LNCAP (cell line): ENCODE measurements around the gene SRRD.

Source experiments
- TF ChIP-seq, protein P1 (sequence below): fragments of 450-650 bp; IDR thresholded peaks from 2 replicates; pipeline ENCODE4 v1.5.1; 2017; ENCODE audit warnings: mild to moderate bottlenecking

The SRRD gene

DNA sequence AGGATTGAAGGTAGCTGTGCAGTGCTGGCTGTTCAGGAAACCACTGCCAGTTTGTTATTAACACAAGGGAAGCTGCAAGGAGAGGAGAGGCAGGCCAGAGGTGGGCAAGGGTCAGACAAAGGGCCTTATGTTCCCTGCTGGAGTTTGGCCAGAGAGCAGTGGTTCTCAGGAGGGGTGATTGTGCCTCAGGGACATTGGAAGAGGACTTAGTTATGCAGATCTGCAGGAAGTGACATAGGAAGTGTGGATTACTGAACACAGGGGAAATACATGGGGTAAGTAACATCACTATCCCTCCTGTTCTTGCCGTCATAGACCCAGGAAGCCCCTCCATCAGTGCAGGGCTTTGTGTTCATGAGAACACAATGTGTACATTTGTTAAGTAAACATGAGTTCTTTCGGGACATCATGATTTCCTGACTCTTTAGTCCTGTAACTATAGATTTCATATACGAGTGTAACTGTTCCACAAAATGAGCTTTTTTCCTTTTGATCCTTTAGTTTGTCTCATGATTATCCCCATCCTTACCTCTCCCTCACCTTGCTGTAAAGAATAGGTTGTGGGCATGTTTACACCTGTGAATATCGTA lies 5.9 kb downstream of the SRRD start:
- TF ChIP-seq, protein P1, sequence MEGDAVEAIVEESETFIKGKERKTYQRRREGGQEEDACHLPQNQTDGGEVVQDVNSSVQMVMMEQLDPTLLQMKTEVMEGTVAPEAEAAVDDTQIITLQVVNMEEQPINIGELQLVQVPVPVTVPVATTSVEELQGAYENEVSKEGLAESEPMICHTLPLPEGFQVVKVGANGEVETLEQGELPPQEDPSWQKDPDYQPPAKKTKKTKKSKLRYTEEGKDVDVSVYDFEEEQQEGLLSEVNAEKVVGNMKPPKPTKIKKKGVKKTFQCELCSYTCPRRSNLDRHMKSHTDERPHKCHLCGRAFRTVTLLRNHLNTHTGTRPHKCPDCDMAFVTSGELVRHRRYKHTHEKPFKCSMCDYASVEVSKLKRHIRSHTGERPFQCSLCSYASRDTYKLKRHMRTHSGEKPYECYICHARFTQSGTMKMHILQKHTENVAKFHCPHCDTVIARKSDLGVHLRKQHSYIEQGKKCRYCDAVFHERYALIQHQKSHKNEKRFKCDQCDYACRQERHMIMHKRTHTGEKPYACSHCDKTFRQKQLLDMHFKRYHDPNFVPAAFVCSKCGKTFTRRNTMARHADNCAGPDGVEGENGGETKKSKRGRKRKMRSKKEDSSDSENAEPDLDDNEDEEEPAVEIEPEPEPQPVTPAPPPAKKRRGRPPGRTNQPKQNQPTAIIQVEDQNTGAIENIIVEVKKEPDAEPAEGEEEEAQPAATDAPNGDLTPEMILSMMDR: no peak

DNA sequence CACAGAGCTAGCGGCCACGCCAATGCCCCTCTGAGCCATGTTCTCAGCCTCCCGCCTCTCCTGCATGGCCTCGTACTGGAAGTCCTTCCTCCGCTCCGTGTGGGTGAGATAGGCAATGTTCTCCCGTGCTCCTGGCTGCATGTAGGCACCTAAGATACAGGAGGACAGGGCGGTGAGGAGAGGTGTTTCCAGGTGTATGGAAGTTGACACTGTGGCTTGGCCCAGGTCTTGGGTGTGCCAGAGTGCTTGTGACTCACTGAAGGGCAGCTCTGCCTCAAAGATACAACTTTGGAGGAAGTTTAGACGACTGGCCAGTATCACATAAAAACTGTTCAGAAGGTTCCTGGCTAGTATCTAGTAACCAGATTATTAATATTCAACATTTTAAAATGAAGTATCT lies 8.5 kb downstream of the SRRD start:
- TF ChIP-seq, protein P1: no peak

DNA sequence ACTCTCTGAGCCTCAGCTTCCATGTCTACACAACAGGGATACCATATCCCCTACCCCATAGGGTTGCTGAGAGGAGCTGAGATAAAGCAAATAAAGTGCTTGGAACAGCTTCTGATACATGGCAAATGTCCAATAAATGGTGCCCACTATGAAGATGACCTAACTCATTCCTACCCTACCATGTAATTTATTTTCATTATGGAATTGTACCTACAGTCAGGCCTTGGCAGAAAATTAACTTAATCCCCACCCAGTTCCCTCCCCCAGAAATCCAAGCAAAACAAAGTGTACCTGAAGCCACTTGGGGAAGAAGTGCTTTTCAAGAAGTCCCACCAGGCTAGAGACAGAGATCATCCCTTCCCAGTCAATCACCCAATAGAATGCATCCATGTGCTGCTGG lies 10.8 kb downstream of the SRRD start:
- TF ChIP-seq, protein P1: no peak

DNA sequence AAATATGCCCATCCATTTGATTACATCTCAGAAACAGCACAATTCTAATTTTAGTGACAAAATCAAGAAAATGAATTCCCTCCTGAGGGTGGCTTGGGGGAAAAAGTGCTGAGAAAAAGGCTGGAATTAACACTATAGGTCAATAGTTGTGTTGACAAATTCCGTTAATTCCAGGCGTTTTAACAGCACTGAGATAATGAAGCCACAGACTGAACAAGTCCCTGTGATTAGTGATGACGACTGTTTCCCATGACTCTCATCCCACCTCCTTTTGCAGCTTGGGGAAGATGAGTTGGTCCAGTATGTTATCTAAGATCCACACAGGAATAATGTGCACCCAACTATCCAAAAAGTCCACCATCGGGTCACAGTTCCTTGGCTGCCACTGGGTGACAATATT lies 12.8 kb downstream of the SRRD start:
- TF ChIP-seq, protein P1: no peak

DNA sequence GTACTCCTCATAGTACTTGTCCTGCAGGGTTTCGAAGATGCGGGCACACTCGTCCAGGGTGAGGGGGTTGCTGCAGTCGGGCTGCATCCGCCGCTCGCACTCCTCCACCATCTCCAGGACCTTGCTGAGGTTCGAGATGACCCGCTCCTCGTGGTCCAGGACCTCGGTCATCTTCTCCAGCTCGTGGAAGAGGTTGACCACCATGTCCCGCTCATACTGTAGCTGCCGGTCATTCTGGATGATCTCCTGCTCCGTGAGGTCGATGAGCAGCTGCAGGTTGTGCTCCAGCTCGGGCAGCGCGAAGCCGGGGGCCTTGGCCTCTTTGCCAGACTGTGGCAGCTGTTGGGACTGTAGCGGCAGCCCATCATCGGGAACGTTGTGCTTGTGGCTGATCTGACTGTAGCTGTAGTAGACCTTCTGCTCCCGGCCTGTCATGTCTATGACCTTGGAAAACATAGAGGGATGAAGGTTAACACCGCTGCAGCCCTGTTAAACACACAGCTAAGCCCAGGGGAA lies 15.6 kb downstream of the SRRD start:
- TF ChIP-seq, protein P1: no peak

DNA sequence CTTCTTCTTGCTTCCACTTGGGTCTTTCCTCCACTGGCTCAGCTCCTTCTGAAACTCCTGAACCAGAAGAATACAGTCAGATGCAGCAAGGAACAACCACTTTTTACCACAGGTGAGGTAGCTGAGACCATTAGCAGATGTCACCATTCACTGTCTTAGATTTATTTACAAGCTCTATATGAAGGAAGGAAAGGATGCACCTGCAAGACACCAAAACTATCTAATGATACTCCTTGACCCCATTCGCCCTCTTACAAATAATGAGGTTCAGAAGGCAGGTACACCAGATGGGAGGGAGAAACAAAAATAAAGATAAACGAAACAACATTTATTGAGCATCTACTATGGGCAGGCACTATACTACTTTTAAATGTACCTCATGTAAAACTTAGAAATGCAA lies 18.3 kb downstream of the SRRD start:
- TF ChIP-seq, protein P1: no peak

DNA sequence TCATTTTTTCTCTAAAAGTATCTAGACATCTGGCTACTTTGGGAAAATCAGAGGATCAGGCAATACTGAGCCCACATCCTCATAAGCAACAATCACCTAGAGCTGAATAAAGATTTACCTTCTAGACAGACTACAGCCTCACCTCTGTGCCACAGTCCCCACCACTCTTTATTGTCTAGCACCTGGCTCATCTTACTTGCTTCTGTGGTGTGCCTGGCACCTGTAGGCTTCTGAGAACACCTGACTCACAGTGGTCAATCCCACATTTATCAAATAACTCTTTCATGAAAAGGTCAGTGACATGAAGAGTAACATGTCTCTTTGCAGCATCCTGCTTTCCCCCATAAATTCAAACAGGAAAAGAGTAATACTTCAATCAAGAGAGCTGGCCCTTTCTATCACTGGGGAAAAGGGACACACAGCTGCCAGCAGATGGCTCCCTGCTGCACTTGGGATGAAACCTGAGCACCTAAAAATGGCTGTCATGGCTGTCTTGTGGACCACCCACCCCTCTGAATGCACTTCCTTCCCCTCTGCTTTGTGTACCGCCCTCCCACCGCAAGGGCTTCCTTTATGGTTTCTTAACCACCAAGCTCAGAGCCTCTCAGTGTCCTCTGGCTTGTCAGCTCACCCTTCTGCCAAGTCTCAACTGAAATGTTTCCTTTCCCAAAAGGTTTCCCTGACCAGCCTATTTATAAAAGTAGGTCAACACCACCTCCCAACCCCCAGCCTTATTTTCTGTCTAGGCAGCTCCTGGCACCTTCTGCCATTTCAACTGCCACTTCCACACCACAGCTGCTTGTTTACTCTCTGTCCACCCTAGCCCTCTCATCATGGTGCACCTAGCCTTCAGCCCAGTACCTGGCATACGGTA lies 19.2 kb downstream of the SRRD start:
- TF ChIP-seq, protein P1: peak; percentile 55
